Measurements from ENCODE around the gene EZR.

EZR gene

DNA sequence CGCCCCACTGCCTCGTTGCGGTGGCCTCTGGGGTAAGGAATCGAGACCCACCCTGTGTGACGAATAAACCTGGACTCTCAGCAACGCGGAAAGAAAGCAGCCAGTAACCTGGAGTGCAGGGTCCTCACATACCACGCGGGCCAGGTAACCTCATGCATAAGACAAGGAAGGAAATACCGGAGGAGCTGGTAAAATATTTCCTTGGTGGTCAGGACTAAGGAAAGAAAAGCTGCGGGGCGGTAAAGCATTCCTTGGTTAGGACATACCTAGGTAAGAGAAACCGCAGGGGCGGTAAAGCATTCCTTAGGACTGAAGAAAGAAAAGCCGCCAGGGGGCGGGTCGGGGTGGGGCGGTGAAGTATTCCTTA lies 88.6 kb downstream of the EZR start:
- no peak for TF ChIP-seq CTCF (IDR thresholded peaks at IDR 0.05; ENCODE audit: insufficient read depth, low read depth, low read length, missing control alignments)
- no peak overlapping the region for H3K4me3 ChIP-seq (ENCODE audit: low read length)
- peak; percentile 5 for DNase-seq (ENCODE audit: low read depth)

- H3K4me3 ChIP-seq (ENCODE audit: low read length) = no peak overlapping the region
- DNase-seq (ENCODE audit: low read depth) = no peak
- TF ChIP-seq CTCF (IDR thresholded peaks at IDR 0.05; ENCODE audit: insufficient read depth, low read depth, low read length, missing control alignments) = no peak
These were observed 89.1 kb downstream of the EZR start for GRCh38 chr6:158729906-158730540.

DNA sequence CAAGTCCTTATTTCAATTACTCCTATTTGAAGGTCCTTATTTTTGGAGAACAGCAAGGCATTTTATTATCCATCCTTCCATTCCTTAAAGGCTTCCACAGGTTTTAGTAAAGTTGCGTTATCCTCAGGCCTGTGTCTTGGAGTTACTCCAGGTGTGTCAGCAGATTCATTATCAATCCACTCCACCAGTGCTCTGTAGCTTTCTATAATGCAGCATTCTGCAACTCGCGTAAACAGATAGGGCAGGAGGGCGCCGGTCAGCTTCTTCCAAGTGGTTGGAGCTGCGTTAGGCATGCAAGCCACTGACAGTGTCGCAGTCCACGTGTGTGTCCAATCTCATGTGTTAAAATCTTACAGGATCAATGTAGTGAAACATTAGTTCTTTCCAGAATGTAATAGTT lies 93.5 kb downstream of the EZR start:
- TF ChIP-seq CTCF (IDR thresholded peaks at IDR 0.05; ENCODE audit: insufficient read depth, low read depth, low read length, missing control alignments) = no peak
- H3K4me3 ChIP-seq (ENCODE audit: low read length) = no peak overlapping the region
- no peak for DNase-seq (ENCODE audit: low read depth)

GRCh38 chr6:158722176-158722729 lies 96.9 kb downstream of the EZR start:
- no peak for TF ChIP-seq CTCF (IDR thresholded peaks at IDR 0.05; ENCODE audit: insufficient read depth, low read depth, low read length, missing control alignments)

DNA sequence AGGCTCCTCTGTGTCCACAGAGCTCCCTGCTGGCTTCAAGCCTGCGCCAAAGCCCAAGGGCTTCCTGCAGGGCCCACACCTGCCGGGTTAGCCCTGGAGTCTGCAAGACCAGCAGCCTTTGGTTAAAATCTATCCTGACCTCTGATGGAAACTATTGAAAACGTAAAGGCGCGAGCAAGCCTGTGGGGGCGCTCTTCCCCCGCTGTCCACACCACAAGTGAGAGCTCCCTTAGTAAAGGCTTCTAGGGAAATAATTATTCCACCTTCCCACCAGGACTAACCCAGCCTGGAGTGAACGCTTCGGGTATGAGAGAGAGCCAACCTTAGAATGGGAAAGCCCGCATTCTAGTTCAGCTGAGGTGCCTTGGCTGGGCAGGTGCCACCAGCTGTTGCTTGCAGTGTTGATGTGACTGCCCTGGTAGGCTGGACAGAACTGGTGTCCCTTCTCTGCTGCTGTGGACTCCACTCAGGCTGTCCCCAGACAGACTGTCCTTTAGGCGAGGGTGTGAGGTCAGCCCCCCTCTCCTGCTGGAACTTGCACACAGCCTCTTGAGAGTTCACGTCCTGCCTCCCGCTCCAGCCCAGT lies 100.6 kb downstream of the EZR start:
- H3K4me3 ChIP-seq (ENCODE audit: low read length) = no peak overlapping the region
- DNase-seq (ENCODE audit: low read depth) = peak; percentile 46
- TF ChIP-seq CTCF (IDR thresholded peaks at IDR 0.05; ENCODE audit: insufficient read depth, low read depth, low read length, missing control alignments) = peak; percentile 55

More at GRCh38 chr6:158722176-158722729, 96.9 kb downstream of the EZR start:
- no peak for DNase-seq (ENCODE audit: low read depth)
- no peak overlapping the region for H3K4me3 ChIP-seq (ENCODE audit: low read length)

- H3K4me3 ChIP-seq (ENCODE audit: low read length) = no peak overlapping the region
- no peak for TF ChIP-seq CTCF (IDR thresholded peaks at IDR 0.05; ENCODE audit: insufficient read depth, low read depth, low read length, missing control alignments)
- no peak for DNase-seq (ENCODE audit: low read depth)
These were observed 101.5 kb downstream of the EZR start for GRCh38 chr6:158717341-158718330.

Data from epithelial cell of esophagus (primary cell).